Measurements from ENCODE around the gene FLOT1. TPM values are rescaled to one million over a fixed set of nuclear protein-coding genes. Genes with fewer than 3 reads are reported as not detected.

Gene FLOT1
- total RNA-seq, 1 experiment from 2014 or later = 243 TPM

DNA sequence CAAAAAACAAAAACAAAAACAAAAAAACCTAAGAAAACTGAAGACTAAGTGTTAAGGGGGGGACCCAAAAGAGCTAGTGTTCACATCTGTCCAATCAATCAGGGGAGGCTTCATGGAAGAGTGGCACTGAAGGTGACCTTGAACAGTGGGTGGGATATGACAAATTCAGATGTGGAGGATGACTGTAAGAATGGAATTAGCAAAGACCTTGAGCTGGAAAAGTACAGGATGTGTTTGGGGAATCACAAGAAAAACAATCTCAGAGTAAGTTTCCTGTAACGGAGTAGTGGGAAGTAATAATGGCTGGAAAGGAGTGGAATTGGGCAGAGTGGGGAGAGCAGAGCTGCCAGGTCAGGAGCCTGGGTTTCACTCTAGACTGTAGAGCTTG lies 4.8 kb upstream of the FLOT1 start:
- DNase-seq = no peak
- H3K27ac Mint-ChIP-seq (ENCODE audit: unreplicated experiment) = peak overlapping the region; percentile 98
- peaks cover 13% of the 10 kb centered on the region for H3K27me3 Mint-ChIP-seq (ENCODE audit: unreplicated experiment)
- no peaks in the 10 kb centered on the region for H3K9me3 Mint-ChIP-seq (ENCODE audit: low read depth, unreplicated experiment)
- intact Hi-C loops (cut with micrococcal nuclease; ENCODE audit: unreplicated experiment) = no loop called here
- H3K4me1 Mint-ChIP-seq (ENCODE audit: low read depth, unreplicated experiment) = peaks cover 52% of the 10 kb centered on the region
- no TSS peak for BruUV-seq (replicated peaks)
- peaks cover 81% of the 10 kb centered on the region for H3K36me3 Mint-ChIP-seq (ENCODE audit: insufficient read depth, unreplicated experiment)
- CTCF ChIA-PET = interaction anchor here (0.6 to 1.0 kb wide), 4 partner anchors 12 to 734 kb away, joined by 3 to 4 read pairs (median 3); no protein-coding TSS in a partner anchor
- peak overlapping the region; percentile 59 for H3K4me3 Mint-ChIP-seq (ENCODE audit: low read depth, unreplicated experiment)
- TF ChIP-seq, protein P1, sequence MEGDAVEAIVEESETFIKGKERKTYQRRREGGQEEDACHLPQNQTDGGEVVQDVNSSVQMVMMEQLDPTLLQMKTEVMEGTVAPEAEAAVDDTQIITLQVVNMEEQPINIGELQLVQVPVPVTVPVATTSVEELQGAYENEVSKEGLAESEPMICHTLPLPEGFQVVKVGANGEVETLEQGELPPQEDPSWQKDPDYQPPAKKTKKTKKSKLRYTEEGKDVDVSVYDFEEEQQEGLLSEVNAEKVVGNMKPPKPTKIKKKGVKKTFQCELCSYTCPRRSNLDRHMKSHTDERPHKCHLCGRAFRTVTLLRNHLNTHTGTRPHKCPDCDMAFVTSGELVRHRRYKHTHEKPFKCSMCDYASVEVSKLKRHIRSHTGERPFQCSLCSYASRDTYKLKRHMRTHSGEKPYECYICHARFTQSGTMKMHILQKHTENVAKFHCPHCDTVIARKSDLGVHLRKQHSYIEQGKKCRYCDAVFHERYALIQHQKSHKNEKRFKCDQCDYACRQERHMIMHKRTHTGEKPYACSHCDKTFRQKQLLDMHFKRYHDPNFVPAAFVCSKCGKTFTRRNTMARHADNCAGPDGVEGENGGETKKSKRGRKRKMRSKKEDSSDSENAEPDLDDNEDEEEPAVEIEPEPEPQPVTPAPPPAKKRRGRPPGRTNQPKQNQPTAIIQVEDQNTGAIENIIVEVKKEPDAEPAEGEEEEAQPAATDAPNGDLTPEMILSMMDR (IDR thresholded peaks at IDR 0.05; ENCODE audit: unreplicated experiment) = no peak

DNA sequence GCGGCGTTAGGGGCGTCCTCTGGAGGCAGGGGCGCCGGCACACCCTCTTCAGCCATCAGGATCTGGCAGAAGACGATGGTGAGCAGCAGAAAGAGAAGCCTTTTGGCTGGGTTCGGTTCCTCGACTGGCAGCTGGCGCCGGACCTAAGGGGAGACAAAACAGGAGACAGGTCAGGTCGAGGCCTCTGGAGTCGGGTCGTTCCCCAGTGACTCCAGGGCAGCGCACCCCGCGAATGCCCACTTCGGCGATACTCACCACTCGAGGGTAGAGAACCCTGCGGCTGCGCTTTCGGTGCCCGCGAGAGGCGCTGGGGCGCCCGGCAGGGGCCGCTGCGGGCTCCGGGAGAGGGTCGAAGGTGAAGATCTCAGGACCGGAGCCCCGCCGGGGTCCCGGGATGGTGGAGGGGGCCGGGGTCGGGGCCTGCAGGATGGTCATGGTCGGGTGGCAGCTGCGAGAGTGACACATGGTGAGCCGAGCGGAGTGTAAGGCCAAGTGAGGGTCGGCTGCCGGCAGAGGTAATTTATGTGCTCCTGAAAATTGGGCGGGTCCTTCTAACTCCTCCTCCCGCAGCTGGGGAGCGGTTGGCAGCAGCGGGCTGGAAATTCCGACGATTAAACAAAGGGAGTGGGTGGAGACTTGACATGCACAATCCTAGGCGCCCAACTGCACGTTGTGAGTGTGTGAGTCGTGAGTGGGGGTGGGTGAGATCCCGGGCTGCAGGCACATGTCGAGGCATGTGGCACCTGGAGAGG lies 1.7 kb upstream of the FLOT1 start, which contains the start of gene IER3:
TSS of gene IER3 (minus strand) at position 494 of the 752 bp plus-strand sequence. CDS start at position 465, 29 bp downstream.
- Mint-ChIP-seq H3K36me3 (ENCODE audit: insufficient read depth, unreplicated experiment) (peaks cover 90% of the 10 kb centered on the region), H3K27ac (ENCODE audit: unreplicated experiment) (peak within 1 kb of the TSS; percentile 98), H3K4me1 (ENCODE audit: low read depth, unreplicated experiment) (peaks cover 64% of the 10 kb centered on the region), H3K4me3 (ENCODE audit: low read depth, unreplicated experiment) (peak within 1 kb of the TSS; percentile 93), H3K27me3 (ENCODE audit: unreplicated experiment) (peaks cover 13% of the 10 kb centered on the region), H3K9me3 (ENCODE audit: low read depth, unreplicated experiment) (no peaks in the 10 kb centered on the region)
- TSS peak; percentile 93 for BruUV-seq (replicated peaks)
- intact Hi-C loops (cut with micrococcal nuclease; ENCODE audit: unreplicated experiment) = loop anchor here (2.0 kb wide), 1 partner anchor 133 kb away; no protein-coding TSS in a partner anchor
- CTCF ChIA-PET = interaction anchor here (0.7 to 2.1 kb wide), 7 partner anchors 8 to 163 kb away, joined by 3 to 10 read pairs (median 4); no protein-coding TSS in a partner anchor
- peak; percentile 97 for DNase-seq
- TF ChIP-seq, protein P1 (IDR thresholded peaks at IDR 0.05; ENCODE audit: unreplicated experiment) = peak; percentile 51

DNA sequence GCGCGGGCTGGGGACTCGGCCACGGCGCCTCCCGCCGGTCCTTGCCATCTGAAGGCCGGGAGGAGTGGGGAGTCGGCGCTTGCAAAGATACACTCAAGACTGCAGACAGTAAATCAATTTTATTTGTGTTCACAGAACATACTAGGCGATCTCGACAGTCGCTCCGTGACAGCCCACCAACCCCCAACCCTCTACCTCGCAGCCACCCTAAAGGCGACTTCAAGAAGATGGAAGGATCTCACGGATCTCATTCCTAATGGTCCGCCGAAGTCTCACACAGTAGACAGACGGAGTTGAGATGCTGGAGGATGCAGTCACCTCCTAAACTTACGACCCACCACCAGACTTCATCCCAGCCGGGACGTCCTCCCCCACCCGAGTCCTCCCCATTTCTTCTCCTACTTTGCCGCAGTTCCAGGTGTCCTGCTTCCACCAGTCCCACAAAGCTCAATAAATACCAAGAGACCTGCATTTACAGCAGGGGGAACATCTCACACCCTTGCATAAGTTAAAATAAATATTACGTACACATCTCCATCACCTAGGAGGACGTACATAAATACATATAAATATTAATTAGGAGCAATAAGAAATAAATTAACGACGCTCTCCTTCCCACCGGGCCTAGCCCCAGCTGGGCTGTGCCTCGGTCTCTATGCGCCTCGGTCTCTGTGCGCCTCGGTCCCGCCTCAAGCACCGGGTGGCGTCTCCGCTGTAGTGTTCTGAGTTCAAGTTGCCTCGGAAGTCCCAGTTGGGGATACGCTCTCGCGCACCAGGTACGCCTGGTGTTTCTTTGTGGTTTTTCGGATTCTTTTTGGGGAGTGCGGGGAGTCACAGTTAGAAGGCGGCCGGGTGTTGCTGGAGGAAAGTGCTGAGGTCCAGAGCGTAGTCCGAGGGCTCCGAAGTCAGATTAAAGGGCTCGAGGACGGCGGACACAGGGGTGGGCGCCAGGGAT lies 889 bp upstream of the FLOT1 start:
- Mint-ChIP-seq H3K36me3 (ENCODE audit: insufficient read depth, unreplicated experiment) (peaks cover 90% of the 10 kb centered on the region), H3K4me1 (ENCODE audit: low read depth, unreplicated experiment) (peaks cover 64% of the 10 kb centered on the region), H3K9me3 (ENCODE audit: low read depth, unreplicated experiment) (no peaks in the 10 kb centered on the region), H3K4me3 (ENCODE audit: low read depth, unreplicated experiment) (peak overlapping the region; percentile 93), H3K27me3 (ENCODE audit: unreplicated experiment) (peaks cover 13% of the 10 kb centered on the region), H3K27ac (ENCODE audit: unreplicated experiment) (peak overlapping the region; percentile 98)
- no peak for DNase-seq
- TSS peak; percentile 99 for BruUV-seq (replicated peaks)
- TF ChIP-seq, protein P1 (IDR thresholded peaks at IDR 0.05; ENCODE audit: unreplicated experiment) = no peak
- intact Hi-C loops (cut with micrococcal nuclease; ENCODE audit: unreplicated experiment) = loop anchor here (2.0 kb wide), 2 partner anchors 71 to 133 kb away; no protein-coding TSS in a partner anchor
- CTCF ChIA-PET = interaction anchor here (0.6 to 2.1 kb wide), 5 partner anchors 26 to 95 kb away, joined by 4 to 10 read pairs (median 6); no protein-coding TSS in a partner anchor

DNA sequence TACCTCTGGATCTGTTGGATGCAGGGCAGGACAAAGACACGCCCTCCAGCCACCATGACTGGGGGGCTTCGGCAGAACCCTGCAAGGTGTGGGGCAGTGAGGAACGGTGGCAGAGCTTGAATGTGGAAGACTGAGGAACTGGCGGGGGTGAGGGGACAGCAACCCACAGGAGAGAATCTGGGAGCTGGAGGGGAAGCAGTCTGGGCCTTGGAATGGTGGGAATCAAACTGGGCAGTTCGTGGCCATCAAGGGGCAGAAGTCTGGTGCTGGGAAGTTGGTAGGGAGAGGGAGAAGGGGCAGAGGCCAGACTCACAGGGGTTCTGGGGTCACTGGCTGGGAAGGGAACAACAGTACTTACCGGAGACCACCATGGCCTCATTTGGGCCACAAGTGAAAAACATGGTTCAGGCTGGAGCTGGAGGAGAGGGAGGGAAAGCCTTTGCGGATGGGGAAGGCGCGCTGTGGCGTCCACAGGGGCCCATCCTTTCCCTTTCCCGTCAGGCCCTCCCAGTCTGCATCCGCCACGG lies 635 bp downstream of the FLOT1 start:
- CTCF ChIA-PET = interaction anchor here (0.5 to 1.6 kb wide), 10 partner anchors 10 to 127 kb away, joined by 3 to 7 read pairs (median 6); no protein-coding TSS in a partner anchor
- no peak for DNase-seq
- peak overlapping the region; percentile 93 for H3K4me3 Mint-ChIP-seq (ENCODE audit: low read depth, unreplicated experiment)
- no peaks in the 10 kb centered on the region for H3K9me3 Mint-ChIP-seq (ENCODE audit: low read depth, unreplicated experiment)
- peaks cover 13% of the 10 kb centered on the region for H3K27me3 Mint-ChIP-seq (ENCODE audit: unreplicated experiment)
- peaks cover 86% of the 10 kb centered on the region for H3K36me3 Mint-ChIP-seq (ENCODE audit: insufficient read depth, unreplicated experiment)
- intact Hi-C loops (cut with micrococcal nuclease; ENCODE audit: unreplicated experiment) = loop anchor here (1.0 to 2.0 kb wide), 2 partner anchors 22 to 73 kb away; no protein-coding TSS in a partner anchor
- H3K4me1 Mint-ChIP-seq (ENCODE audit: low read depth, unreplicated experiment) = peaks cover 60% of the 10 kb centered on the region
- BruUV-seq (replicated peaks) = no TSS peak
- TF ChIP-seq, protein P1 (IDR thresholded peaks at IDR 0.05; ENCODE audit: unreplicated experiment) = no peak
- peak overlapping the region; percentile 98 for H3K27ac Mint-ChIP-seq (ENCODE audit: unreplicated experiment)

Data from Calu3 (cell line).